Measurements from ENCODE around the gene DCDC2. TPM values are rescaled to one million over a fixed set of nuclear protein-coding genes. Genes with fewer than 3 reads are reported as not detected.
"Not testable (repeated sequence)": the region's sequence is repeated elsewhere in the genome, so short reads cannot be mapped to it uniquely, and the experiment has no call there.

The DCDC2 gene
- total RNA-seq: under 1 TPM; 0.44 to 0.47 TPM
- polyA plus RNA-seq: not detected

DNA sequence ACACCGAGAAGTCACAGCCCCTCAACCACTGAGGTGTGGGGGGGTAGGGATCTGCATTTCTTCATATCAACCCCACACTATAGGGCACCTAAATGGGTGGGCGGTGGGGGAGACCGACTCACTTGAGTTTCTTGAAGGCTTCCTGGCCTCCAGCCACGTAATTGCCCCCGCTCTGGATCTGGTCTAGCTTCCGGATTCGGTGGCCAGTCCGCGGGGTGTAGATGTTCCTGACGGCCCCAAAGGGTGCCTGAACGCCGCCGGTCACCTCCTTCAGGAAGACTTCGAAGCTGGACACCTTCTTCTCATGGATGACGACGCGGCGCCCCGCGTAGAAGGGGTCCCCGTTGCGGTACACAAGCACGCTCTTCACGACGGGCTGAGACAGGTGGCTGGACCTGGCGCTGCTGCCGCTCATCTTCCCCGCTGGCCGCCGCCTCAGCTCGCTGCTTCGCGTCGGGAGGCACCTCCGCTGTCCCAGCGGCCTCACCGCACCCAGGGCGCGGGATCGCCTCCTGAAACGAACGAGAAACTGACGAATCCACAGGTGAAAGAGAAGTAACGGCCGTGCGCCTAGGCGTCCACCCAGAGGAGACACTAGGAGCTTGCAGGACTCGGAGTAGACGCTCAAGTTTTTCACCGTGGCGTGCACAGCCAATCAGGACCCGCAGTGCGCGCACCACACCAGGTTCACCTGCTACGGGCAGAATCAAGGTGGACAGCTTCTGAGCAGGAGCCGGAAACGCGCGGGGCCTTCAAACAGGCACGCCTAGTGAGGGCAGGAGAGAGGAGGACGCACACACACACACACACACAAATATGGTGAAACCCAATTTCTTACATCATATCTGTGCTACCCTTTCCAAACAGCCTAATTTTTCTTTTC is at the start of gene DCDC2:
DCDC2 (minus strand) TSS at position 724 of the 883 bp plus-strand sequence; CDS start at position 415, 309 bp downstream.
- ChIA-PET POLR2A (ENCODE audit: partially characterized antibody) (no interaction called here), CTCF (ENCODE audit: partially characterized antibody) (no interaction called here)
- H3K9me3 ChIP-seq (ENCODE audit: control insufficient read depth in 1 of 2, low read length in 2 of 2): no peaks in the 10 kb centered on the region
- peak within 1 kb of the TSS; percentile 44 to 55 for H3K4me3 ChIP-seq (ENCODE audit: low read length in 2 of 2)
- Mint-ChIP-seq H3K4me3 (peak within 1 kb of the TSS; percentile 81 to 90 (median 85)), H3K36me3 (no peaks in the 10 kb centered on the region), H3K27me3 (no peaks in the 10 kb centered on the region), H3K27ac (peak within 1 kb of the TSS; percentile 22 to 87 (median 81)), H3K4me1 (peaks cover 24 to 40% (median 32%) of the 10 kb centered on the region in 4 donors), H3K9me3 (no peaks in the 10 kb centered on the region)
- H3K36me3 ChIP-seq (ENCODE audit: insufficient read depth, low read length): no peaks in the 10 kb centered on the region
- DNase-seq: peak; percentile 40 to 73 (median 47)
- H3K27ac ChIP-seq (ENCODE audit: low read depth, low read length): no peak within 1 kb of the TSS
- H3K27me3 ChIP-seq (ENCODE audit: insufficient read depth, low read length): no peaks in the 10 kb centered on the region
- peaks cover 19% of the 10 kb centered on the region for H3K4me1 ChIP-seq (ENCODE audit: insufficient read depth, low read length)
- intact Hi-C loops (cut with micrococcal nuclease): no loop called here

DNA sequence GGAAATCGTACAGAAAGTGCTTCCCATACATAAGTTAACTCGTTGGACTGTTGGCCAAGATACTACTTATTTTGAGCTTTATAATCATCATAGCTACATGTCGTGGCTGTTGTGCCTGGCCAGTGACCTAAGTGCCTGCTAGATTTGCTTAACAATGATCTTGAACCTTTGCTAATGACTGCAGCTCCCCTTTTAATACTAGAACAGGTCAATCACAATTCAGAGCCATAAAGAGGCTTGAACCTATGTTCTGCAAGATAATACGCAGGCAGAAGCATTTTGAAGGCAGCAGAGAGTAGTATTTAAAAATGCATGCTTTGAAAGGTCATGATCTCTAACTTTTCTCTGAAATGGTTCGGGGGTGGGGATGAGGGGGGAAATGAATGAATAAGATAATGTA is 47.4 kb upstream of the DCDC2 start:
- peaks cover under 1 to 4% of the 10 kb centered on the region in 2 donors for H3K27me3 Mint-ChIP-seq
- Histone ChIP-seq H3K4me3 (ENCODE audit: low read length in 2 of 2) (no peak overlapping the region), H3K27ac (ENCODE audit: low read depth, low read length) (no peak overlapping the region), H3K4me1 (ENCODE audit: insufficient read depth, low read length) (peaks cover 14% of the 10 kb centered on the region), H3K27me3 (ENCODE audit: insufficient read depth, low read length) (no peaks in the 10 kb centered on the region), H3K9me3 (ENCODE audit: control insufficient read depth in 1 of 2, low read length in 2 of 2) (no peaks in the 10 kb centered on the region), H3K36me3 (ENCODE audit: insufficient read depth, low read length) (peaks cover 20% of the 10 kb centered on the region)
- POLR2A ChIA-PET (ENCODE audit: partially characterized antibody): no interaction called here
- H3K9me3 Mint-ChIP-seq: no peaks in the 10 kb centered on the region
- H3K27ac Mint-ChIP-seq: peak overlapping the region in 2 of 7 donors; percentile 16 to 17
- H3K36me3 Mint-ChIP-seq: peaks cover 12 to 35% of the 10 kb centered on the region in 2 donors
- intact Hi-C loops (cut with micrococcal nuclease): no loop called here
- no peak for DNase-seq
- CTCF ChIA-PET (ENCODE audit: partially characterized antibody): interaction anchor here (0.6 kb wide), 1 partner anchor 10 kb away, joined by 3 read pairs; no protein-coding TSS in a partner anchor
- peak overlapping the region in 1 of 8 donors; percentile 39 for H3K4me3 Mint-ChIP-seq
- H3K4me1 Mint-ChIP-seq: peaks cover 17 to 32% (median 25%) of the 10 kb centered on the region in 4 donors

- peaks cover 5 to 22% of the 10 kb centered on the region in 2 donors for H3K36me3 Mint-ChIP-seq
- DNase-seq: no peak
- H3K27ac Mint-ChIP-seq: peak overlapping the region in 6 of 7 donors; percentile 67 to 93 (median 80)
- peak overlapping the region; percentile 90 to 97 (median 92) for H3K4me3 Mint-ChIP-seq
- H3K9me3 Mint-ChIP-seq: peaks cover 0 to 3% (median 0%) of the 10 kb centered on the region in 8 donors
- H3K27me3 Mint-ChIP-seq: peaks cover 14 to 16% of the 10 kb centered on the region in 2 donors
- intact Hi-C loops (cut with micrococcal nuclease): loop anchor here (5.0 kb wide), 1 partner anchor 121 kb away; no protein-coding TSS in a partner anchor
- ChIA-PET CTCF (ENCODE audit: partially characterized antibody) (no interaction called here), POLR2A (ENCODE audit: partially characterized antibody) (no interaction called here)
- H3K27ac ChIP-seq (ENCODE audit: low read depth, low read length): peak overlapping the region; percentile 45
- H3K4me3 ChIP-seq (ENCODE audit: low read length in 2 of 2): peak overlapping the region; percentile 77 to 87
- H3K36me3 ChIP-seq (ENCODE audit: insufficient read depth, low read length): peaks cover 7% of the 10 kb centered on the region
- no peaks in the 10 kb centered on the region for H3K27me3 ChIP-seq (ENCODE audit: insufficient read depth, low read length)
- H3K4me1 ChIP-seq (ENCODE audit: insufficient read depth, low read length): peaks cover 14% of the 10 kb centered on the region
- H3K9me3 ChIP-seq (ENCODE audit: control insufficient read depth in 1 of 2, low read length in 2 of 2): no peaks in the 10 kb centered on the region
- H3K4me1 Mint-ChIP-seq: peaks cover 17 to 31% (median 23%) of the 10 kb centered on the region in 4 donors
These were observed 45.6 kb upstream of the DCDC2 start for GRCh38 chr6:24403501-24403824.

- Histone ChIP-seq H3K27ac (ENCODE audit: low read depth, low read length) (peak within 1 kb of the TSS; percentile 45), H3K9me3 (ENCODE audit: control insufficient read depth in 1 of 2, low read length in 2 of 2) (no peaks in the 10 kb centered on the region), H3K36me3 (ENCODE audit: insufficient read depth, low read length) (peaks cover 5% of the 10 kb centered on the region), H3K4me1 (ENCODE audit: insufficient read depth, low read length) (peaks cover 14% of the 10 kb centered on the region), H3K27me3 (ENCODE audit: insufficient read depth, low read length) (no peaks in the 10 kb centered on the region), H3K4me3 (ENCODE audit: low read length in 2 of 2) (peak within 1 kb of the TSS; percentile 77 to 87)
- DNase-seq: peak; percentile 73 to 78 (median 76)
- Mint-ChIP-seq H3K27ac (peak within 1 kb of the TSS in 6 of 7 donors; percentile 67 to 93 (median 84)), H3K4me1 (peaks cover 17 to 31% (median 23%) of the 10 kb centered on the region in 4 donors), H3K27me3 (peaks cover 15 to 16% of the 10 kb centered on the region in 2 donors), H3K9me3 (peaks cover 0 to 3% (median 0%) of the 10 kb centered on the region in 8 donors), H3K36me3 (peaks cover 5 to 17% of the 10 kb centered on the region in 2 donors), H3K4me3 (peak within 1 kb of the TSS; percentile 90 to 97 (median 92))
- ChIA-PET CTCF (ENCODE audit: partially characterized antibody) (no interaction called here), POLR2A (ENCODE audit: partially characterized antibody) (no interaction called here)
- intact Hi-C loops (cut with micrococcal nuclease): loop anchor here (5.0 kb wide), 1 partner anchor 121 kb away; no protein-coding TSS in a partner anchor
These were observed 45.0 kb upstream of the DCDC2 start, which contains the start of gene MRS2 for GRCh38 chr6:24402697-24403500. Gene MRS2, plus strand, starts transcription at chr6:24402936. Its CDS starts 111 bp downstream, at chr6:24403047.

DNA sequence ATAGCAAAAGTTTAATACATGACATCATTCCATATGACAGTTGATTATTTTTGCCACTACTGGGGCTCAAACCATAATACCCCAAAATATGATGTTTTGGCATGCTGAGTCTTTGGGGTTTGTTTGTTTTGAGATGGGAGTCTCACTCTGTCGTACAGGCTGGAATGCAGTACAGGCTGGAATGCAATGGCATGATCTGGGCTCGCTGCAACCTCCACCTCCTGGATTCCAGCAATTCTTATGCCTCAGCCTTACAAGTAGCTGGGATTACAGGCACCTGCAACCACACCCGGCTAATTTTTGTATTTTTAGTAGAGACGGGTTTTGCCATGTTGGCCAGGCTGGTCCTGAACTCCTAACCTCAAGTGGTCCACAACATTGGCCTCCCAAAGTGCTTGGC is 43.6 kb upstream of the DCDC2 start:
- H3K4me3 Mint-ChIP-seq: peak overlapping the region in 1 of 8 donors; percentile 91
- Histone ChIP-seq H3K27me3 (ENCODE audit: insufficient read depth, low read length) (no peaks in the 10 kb centered on the region), H3K9me3 (ENCODE audit: control insufficient read depth in 1 of 2, low read length in 2 of 2) (no peaks in the 10 kb centered on the region), H3K36me3 (ENCODE audit: insufficient read depth, low read length) (no peaks in the 10 kb centered on the region), H3K27ac (ENCODE audit: low read depth, low read length) (no peak overlapping the region), H3K4me1 (ENCODE audit: insufficient read depth, low read length) (peaks cover 14% of the 10 kb centered on the region), H3K4me3 (ENCODE audit: low read length in 2 of 2) (no peak overlapping the region)
- CTCF ChIA-PET (ENCODE audit: partially characterized antibody): no interaction called here
- DNase-seq: no peak
- no peak overlapping the region for H3K27ac Mint-ChIP-seq
- H3K36me3 Mint-ChIP-seq: peaks cover 5 to 12% of the 10 kb centered on the region in 2 donors
- H3K4me1 Mint-ChIP-seq: peaks cover 17 to 31% (median 23%) of the 10 kb centered on the region in 4 donors
- POLR2A ChIA-PET (ENCODE audit: partially characterized antibody): no interaction called here
- peaks cover 26 to 29% of the 10 kb centered on the region in 2 donors for H3K27me3 Mint-ChIP-seq
- intact Hi-C loops (cut with micrococcal nuclease): loop anchor here (5.0 kb wide), 1 partner anchor 119 kb away; no protein-coding TSS in a partner anchor
- peaks cover 0 to 9% (median 6%) of the 10 kb centered on the region in 8 donors for H3K9me3 Mint-ChIP-seq

DNA sequence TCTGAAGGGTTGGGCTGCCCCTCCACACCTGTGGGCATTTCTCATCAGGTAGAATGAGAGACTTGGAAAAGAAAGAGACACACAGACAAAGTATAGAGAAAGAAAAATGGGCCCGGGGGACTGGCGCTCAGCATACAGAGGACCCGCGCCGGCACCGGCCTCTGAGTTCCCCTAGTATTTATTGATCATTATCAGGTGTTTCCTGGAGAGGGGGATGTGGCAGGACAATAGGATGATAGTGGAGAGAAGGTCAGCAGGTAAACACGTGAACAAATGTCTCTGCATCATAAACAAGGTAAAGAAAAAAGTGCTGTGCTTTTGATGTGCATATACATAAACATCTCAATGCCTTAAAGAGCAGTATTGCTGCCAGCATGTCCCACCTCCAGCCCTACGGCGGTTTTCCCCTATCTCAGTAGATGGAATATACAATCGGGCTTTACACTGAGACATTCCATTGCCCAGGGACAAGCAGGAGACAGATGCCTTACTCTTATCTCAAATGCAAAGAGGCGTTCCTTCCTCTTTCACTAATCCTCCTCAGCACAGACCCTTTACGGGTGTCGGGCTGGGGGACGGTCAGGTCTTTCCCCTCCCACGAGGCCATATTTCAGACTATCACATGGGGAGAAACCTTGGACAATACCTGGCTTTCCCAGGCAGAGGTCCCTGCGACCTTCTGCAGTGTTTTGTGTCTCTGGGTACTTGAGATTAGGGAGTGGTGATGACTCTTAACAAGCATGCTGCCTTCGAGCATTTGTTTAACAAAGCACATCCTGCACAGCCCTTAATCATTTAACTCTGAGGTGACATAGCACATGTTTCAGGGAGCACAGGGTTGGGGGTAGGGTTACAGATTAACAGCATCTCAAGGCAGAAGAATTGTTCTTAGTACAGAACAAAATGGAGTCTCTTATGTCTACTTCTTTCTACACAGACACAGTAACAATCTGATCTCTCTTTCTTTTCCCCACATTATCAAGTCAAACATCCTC is 42.5 kb upstream of the DCDC2 start:
- H3K4me3 ChIP-seq (ENCODE audit: low read length in 2 of 2); H3K27me3 ChIP-seq (ENCODE audit: insufficient read depth, low read length); H3K36me3 Mint-ChIP-seq; H3K9me3 ChIP-seq (ENCODE audit: control insufficient read depth in 1 of 2, low read length in 2 of 2); H3K27ac ChIP-seq (ENCODE audit: low read depth, low read length); DNase-seq; CTCF ChIA-PET (ENCODE audit: partially characterized antibody); H3K36me3 ChIP-seq (ENCODE audit: insufficient read depth, low read length); POLR2A ChIA-PET (ENCODE audit: partially characterized antibody): not testable (repeated sequence)
- peaks cover 15 to 29% (median 21%) of the 10 kb centered on the region in 4 donors for H3K4me1 Mint-ChIP-seq
- H3K4me1 ChIP-seq (ENCODE audit: insufficient read depth, low read length): peaks cover 14% of the 10 kb centered on the region
- intact Hi-C loops (cut with micrococcal nuclease): loop anchor here (5.0 kb wide), 1 partner anchor 118 kb away; no protein-coding TSS in a partner anchor
- H3K9me3 Mint-ChIP-seq: peaks cover 0 to 11% (median 9%) of the 10 kb centered on the region in 8 donors
- H3K27ac Mint-ChIP-seq: peak overlapping the region in 1 of 7 donors; percentile 51
- H3K4me3 Mint-ChIP-seq: peak overlapping the region in 3 of 8 donors; percentile 30 to 47 (median 37)
- H3K27me3 Mint-ChIP-seq: peaks cover 29 to 35% of the 10 kb centered on the region in 2 donors
